Fibroblast of mammary gland (primary cell): ENCODE results near the gene CLEC16A.

ENCODE experiments used
- DNase-seq: peaks from one replicate; pipeline ENCODE4 v3.0.0-alpha.2; 2010; ENCODE audit warnings: low read depth
- H3K4me3 ChIP-seq: 2 replicates; pipeline ENCODE4 v1.5.1; 2011; ENCODE audit warnings: low read depth, mild to moderate bottlenecking, low read length, moderate library complexity; ENCODE audit not compliant: control insufficient read depth
- CTCF ChIP-seq: conservative IDR thresholded peaks from 2 replicates; pipeline ENCODE4 v1.5.1; 2011; ENCODE audit warnings: low read depth, low read length, inconsistent platforms; ENCODE audit not compliant: control insufficient read depth, insufficient read depth

CLEC16A gene

GRCh38 chr16:11094857-11095565, 150.6 kb downstream of the CLEC16A start:
- no peak for DNase-seq

GRCh38 chr16:11095935-11096334, 151.6 kb downstream of the CLEC16A start:
- no peak for TF ChIP-seq CTCF
- no peak for DNase-seq

More at GRCh38 chr16:11094857-11095565, 150.6 kb downstream of the CLEC16A start:
- no peak overlapping the region for H3K4me3 ChIP-seq
- no peak for TF ChIP-seq CTCF

GRCh38 chr16:11097094-11097786, 152.9 kb downstream of the CLEC16A start:
- no peak for TF ChIP-seq CTCF
- no peak for DNase-seq
- H3K4me3 ChIP-seq: no peak overlapping the region

More at GRCh38 chr16:11095935-11096334, 151.6 kb downstream of the CLEC16A start:
- H3K4me3 ChIP-seq: no peak overlapping the region

- TF ChIP-seq CTCF: no peak
- no peak overlapping the region for H3K4me3 ChIP-seq
- DNase-seq: no peak
Observed at GRCh38 chr16:11097787-11098167, 153.4 kb downstream of the CLEC16A start.

- DNase-seq: no peak
- H3K4me3 ChIP-seq: no peak overlapping the region
- no peak for TF ChIP-seq CTCF
Observed at GRCh38 chr16:11098601-11099390, 154.4 kb downstream of the CLEC16A start.

- DNase-seq: no peak
- no peak for TF ChIP-seq CTCF
- H3K4me3 ChIP-seq: no peak overlapping the region
Observed at GRCh38 chr16:11099672-11100205, 155.4 kb downstream of the CLEC16A start.
